CD4-positive, alpha-beta T cell treated with Interleukin-21 for 1 hour (primary cell): ENCODE data around the gene CEACAM21.
A peak's percentile ranks its signal among the peaks of the same experiment; 100 is the strongest.

Experiments
- DNase-seq: peaks from one replicate; pipeline ENCODE4 v3.0.0-alpha.2; 2020

The CEACAM21 gene

GRCh38 chr19:41575998-41576397 lies at the start of gene CEACAM21:
Gene CEACAM21 (plus strand): TSS chr19:41576166. CDS start chr19:41576275, 109 bp downstream.
- peak; percentile 60 for DNase-seq

GRCh38 chr19:41527089-41527488 lies 48.9 kb upstream of the CEACAM21 start:
- DNase-seq, result no peak

GRCh38 chr19:41528106-41528505 lies 47.9 kb upstream of the CEACAM21 start:
- DNase-seq, result no peak

- DNase-seq, result no peak
Measured at GRCh38 chr19:41529484-41530183, 46.3 kb upstream of the CEACAM21 start.

- DNase-seq, result peak; percentile 13
Measured at GRCh38 chr19:41530184-41530534, 45.8 kb upstream of the CEACAM21 start.

- peak; percentile 45 for DNase-seq
Measured at GRCh38 chr19:41530761-41531301, 45.1 kb upstream of the CEACAM21 start.

- peak; percentile 94 for DNase-seq
Measured at GRCh38 chr19:41531438-41532311, 44.3 kb upstream of the CEACAM21 start.

- no peak for DNase-seq
Measured at GRCh38 chr19:41532526-41532925, 43.4 kb upstream of the CEACAM21 start.

GRCh38 chr19:41533671-41534215 lies 42.2 kb upstream of the CEACAM21 start:
- no peak for DNase-seq

- peak; percentile 14 for DNase-seq
Measured at GRCh38 chr19:41535029-41535622, 40.8 kb upstream of the CEACAM21 start.

- peak; percentile 66 for DNase-seq
Measured at GRCh38 chr19:41537789-41538188, 38.2 kb upstream of the CEACAM21 start.

GRCh38 chr19:41540041-41540695 lies 35.8 kb upstream of the CEACAM21 start:
- no peak for DNase-seq

GRCh38 chr19:41541990-41542584 lies 33.9 kb upstream of the CEACAM21 start:
- peak; percentile 86 for DNase-seq

GRCh38 chr19:41542622-41543021 lies 33.3 kb upstream of the CEACAM21 start:
- DNase-seq, result no peak

GRCh38 chr19:41543582-41543981 lies 32.4 kb upstream of the CEACAM21 start:
- DNase-seq, result no peak

GRCh38 chr19:41545547-41545946 lies 30.4 kb upstream of the CEACAM21 start:
- DNase-seq, result no peak

- DNase-seq, result peak; percentile 63
Measured at GRCh38 chr19:41546386-41546789, 29.6 kb upstream of the CEACAM21 start.

GRCh38 chr19:41546961-41547360 lies 29.0 kb upstream of the CEACAM21 start:
- DNase-seq, result no peak

- DNase-seq, result no peak
Measured at GRCh38 chr19:41547569-41547968, 28.4 kb upstream of the CEACAM21 start.

- DNase-seq, result no peak
Measured at GRCh38 chr19:41548047-41548446, 27.9 kb upstream of the CEACAM21 start.

- peak; percentile 90 for DNase-seq
Measured at GRCh38 chr19:41548954-41549688, 26.8 kb upstream of the CEACAM21 start.
